ENCODE results near the gene PRDX3.

- no peak for TF ChIP-seq REST (IDR thresholded peaks at IDR 0.05)
- no peak for TF ChIP-seq RAD21 (IDR thresholded peaks at IDR 0.05)
- TF ChIP-seq GABPA (IDR thresholded peaks at IDR 0.05 in 1 of 2, conservative IDR thresholded peaks at IDR 0.05 in 1 of 2) = no peak
- no peak for TF ChIP-seq CTCF (IDR thresholded peaks at IDR 0.05; ENCODE audit: low read depth, low read length, missing input control)
Measured at GRCh38 chr10:119216127-119216526, 37.5 kb upstream of the PRDX3 start.
